OCI-LY1 (cell line): ENCODE data around the gene RAB41.
"Not testable (repeated sequence)": the region's sequence is repeated elsewhere in the genome, so short reads cannot be mapped to it uniquely, and the experiment has no call there.

Experiments
- H2AFZ ChIP-seq: fragments of 200-600 bp; sonication (generic), shearing (Covaris generic); 2 replicates; pipeline ENCODE4 v1.6.0; 2014; ENCODE audit warnings: antibody characterized with exemption, mild to moderate bottlenecking, low read length
- H3F3A ChIP-seq: fragments of 200-600 bp; sonication (generic), shearing (Covaris generic); 2 replicates; pipeline ENCODE4 v1.6.0; 2014; ENCODE audit warnings: mild to moderate bottlenecking, antibody characterized with exemption, low read length, moderate library complexity; ENCODE audit not compliant: insufficient read depth
- H3K27ac ChIP-seq: fragments of 200-600 bp; sonication (generic); 2 replicates; pipeline ENCODE4 v1.5.1; 2014; ENCODE audit warnings: low read length, mixed run types, mild to moderate bottlenecking, low read depth; ENCODE audit not compliant: poor library complexity, severe bottlenecking
- H3K27me3 ChIP-seq: fragments of 200-600 bp; sonication (generic); 2 replicates; pipeline ENCODE4 v1.6.0; 2014; ENCODE audit warnings: antibody characterized with exemption, mild to moderate bottlenecking, low read length, moderate library complexity; ENCODE audit not compliant: insufficient read depth
- H3K36me3 ChIP-seq: fragments of 200-600 bp; sonication (generic); 2 replicates; pipeline ENCODE4 v1.6.1; 2014; ENCODE audit warnings: mild to moderate bottlenecking, antibody characterized with exemption, low read length, moderate library complexity, mixed read lengths; ENCODE audit not compliant: insufficient read depth
- H3K4me1 ChIP-seq: fragments of 200-600 bp; sonication (generic); 2 replicates; pipeline ENCODE4 v1.5.1; 2014; ENCODE audit warnings: mild to moderate bottlenecking, low read length, moderate library complexity; ENCODE audit not compliant: insufficient read depth, severe bottlenecking
- H3K4me2 ChIP-seq: fragments of 200-600 bp; sonication (generic), shearing (Covaris generic); 2 replicates; pipeline ENCODE4 v1.6.1; 2014; ENCODE audit warnings: low read length
- H3K4me3 ChIP-seq: fragments of 200-600 bp; sonication (generic); 2 replicates; pipeline ENCODE4 v1.5.1; 2014; ENCODE audit warnings: low read length, low read depth, mild to moderate bottlenecking, mixed read lengths; ENCODE audit not compliant: poor library complexity, severe bottlenecking
- H3K79me2 ChIP-seq: fragments of 200-600 bp; shearing (Covaris generic); 2 replicates; pipeline ENCODE4 v1.6.1; 2016; ENCODE audit warnings: mixed run types, low read length, mixed read lengths; ENCODE audit not compliant: insufficient read depth
- H3K9ac ChIP-seq: fragments of 200-600 bp; sonication (generic), shearing (Covaris generic); 2 replicates; pipeline ENCODE4 v1.6.1; 2014; ENCODE audit warnings: mild to moderate bottlenecking, low read length, mixed read lengths
- H3K9me2 ChIP-seq: fragments of 200-600 bp; sonication (generic), shearing (Covaris generic); 2 replicates; pipeline ENCODE4 v1.6.1; 2014; ENCODE audit warnings: low read depth, mild to moderate bottlenecking, low read length, mixed read lengths
- H3K9me3 ChIP-seq: fragments of 200-600 bp; shearing (Covaris generic); 2 replicates; pipeline ENCODE4 v1.6.1; 2014; ENCODE audit warnings: low read length, mixed read lengths
- H4K20me1 ChIP-seq: fragments of 200-600 bp; sonication (generic), shearing (Covaris generic); 2 replicates; pipeline ENCODE4 v1.6.0; 2016; ENCODE audit warnings: mild to moderate bottlenecking, low read length; ENCODE audit not compliant: insufficient read depth
- EZH2 ChIP-seq: fragments of 200-600 bp; sonication (generic), shearing (Covaris generic); IDR thresholded peaks from 2 replicates; pipeline ENCODE4 v1.8.0; 2017; ENCODE audit warnings: borderline replicate concordance, mixed run types, mild to moderate bottlenecking, antibody characterized with exemption, low read length, moderate library complexity, mixed read lengths
- TF ChIP-seq, protein P1 (sequence below): fragments of 200-600 bp; sonication (generic), shearing (Covaris generic); IDR thresholded peaks from 2 replicates; pipeline ENCODE4 v1.5.1; 2017; ENCODE audit warnings: mild to moderate bottlenecking, antibody characterized with exemption, low read length, moderate library complexity, mixed read lengths

The RAB41 gene

DNA sequence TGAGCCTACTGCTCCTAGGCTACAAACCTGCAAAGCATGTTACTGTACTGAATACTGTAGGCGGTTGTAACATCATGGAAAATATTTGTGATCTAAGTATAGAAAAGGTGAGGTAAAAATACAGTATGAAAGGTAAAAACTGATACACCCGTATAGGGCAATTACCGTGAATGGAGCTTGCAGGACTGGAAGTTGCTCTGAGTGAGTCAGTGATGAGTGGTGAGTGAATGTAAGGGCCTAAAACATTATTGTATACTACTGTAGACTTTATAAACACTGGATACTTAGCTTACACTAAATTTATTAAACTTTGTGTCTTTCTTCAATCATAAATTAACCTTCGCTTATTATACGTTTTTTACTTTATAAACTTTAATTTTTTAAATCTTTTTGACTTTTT is 11.6 kb downstream of the RAB41 start:
- peaks cover 35% of the 10 kb centered on the region for H3K36me3 ChIP-seq

DNA sequence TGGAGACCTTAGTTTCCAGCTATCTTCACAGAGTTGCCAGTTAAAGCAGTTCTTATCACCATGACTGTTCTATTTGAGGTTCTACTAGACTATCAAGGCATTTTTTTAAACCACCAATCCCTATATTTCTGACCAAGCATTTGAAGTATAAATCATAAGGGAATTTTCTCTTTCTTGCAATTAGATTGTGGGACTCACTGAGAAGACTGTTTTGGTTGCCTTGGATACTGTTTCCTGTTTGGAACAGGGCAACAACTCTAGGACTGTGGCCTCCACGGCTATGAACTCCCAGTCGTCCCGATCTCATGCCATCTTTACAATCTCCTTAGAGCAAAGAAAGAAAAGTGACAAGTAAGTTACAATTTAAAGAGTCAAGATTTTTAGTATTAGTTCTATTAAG is 19.7 kb downstream of the RAB41 start:
- H3K79me2 ChIP-seq, result no peaks in the 10 kb centered on the region
- no peak overlapping the region for H3K27ac ChIP-seq
- TF ChIP-seq EZH2, result no peak
- H4K20me1 ChIP-seq, result no peaks in the 10 kb centered on the region
- no peaks in the 10 kb centered on the region for H3K9me2 ChIP-seq
- no peak overlapping the region for H3K4me2 ChIP-seq
- no peaks in the 10 kb centered on the region for H3K4me1 ChIP-seq
- no peak overlapping the region for H3K4me3 ChIP-seq
- H3K36me3 ChIP-seq, result peaks cover 64% of the 10 kb centered on the region
- no peak overlapping the region for H2AFZ ChIP-seq
- no peaks in the 10 kb centered on the region for H3K27me3 ChIP-seq
- H3K9ac ChIP-seq, result no peak overlapping the region
- H3F3A ChIP-seq, result no peaks in the 10 kb centered on the region
- H3K9me3 ChIP-seq, result no peaks in the 10 kb centered on the region

More for the DNA sequence above, 11.6 kb downstream of the RAB41 start:
- Histone ChIP-seq H3K27ac (no peak overlapping the region), H3F3A (no peaks in the 10 kb centered on the region), H3K79me2 (peaks cover 19% of the 10 kb centered on the region), H3K4me2 (no peak overlapping the region), H3K9me3 (no peaks in the 10 kb centered on the region), H2AFZ (no peak overlapping the region), H3K4me1 (peaks cover 28% of the 10 kb centered on the region), H3K4me3 (no peak overlapping the region), H4K20me1 (no peaks in the 10 kb centered on the region), H3K27me3 (no peaks in the 10 kb centered on the region), H3K9ac (no peak overlapping the region), H3K9me2 (no peaks in the 10 kb centered on the region)
- no peak for TF ChIP-seq EZH2
- TF ChIP-seq, protein P1, sequence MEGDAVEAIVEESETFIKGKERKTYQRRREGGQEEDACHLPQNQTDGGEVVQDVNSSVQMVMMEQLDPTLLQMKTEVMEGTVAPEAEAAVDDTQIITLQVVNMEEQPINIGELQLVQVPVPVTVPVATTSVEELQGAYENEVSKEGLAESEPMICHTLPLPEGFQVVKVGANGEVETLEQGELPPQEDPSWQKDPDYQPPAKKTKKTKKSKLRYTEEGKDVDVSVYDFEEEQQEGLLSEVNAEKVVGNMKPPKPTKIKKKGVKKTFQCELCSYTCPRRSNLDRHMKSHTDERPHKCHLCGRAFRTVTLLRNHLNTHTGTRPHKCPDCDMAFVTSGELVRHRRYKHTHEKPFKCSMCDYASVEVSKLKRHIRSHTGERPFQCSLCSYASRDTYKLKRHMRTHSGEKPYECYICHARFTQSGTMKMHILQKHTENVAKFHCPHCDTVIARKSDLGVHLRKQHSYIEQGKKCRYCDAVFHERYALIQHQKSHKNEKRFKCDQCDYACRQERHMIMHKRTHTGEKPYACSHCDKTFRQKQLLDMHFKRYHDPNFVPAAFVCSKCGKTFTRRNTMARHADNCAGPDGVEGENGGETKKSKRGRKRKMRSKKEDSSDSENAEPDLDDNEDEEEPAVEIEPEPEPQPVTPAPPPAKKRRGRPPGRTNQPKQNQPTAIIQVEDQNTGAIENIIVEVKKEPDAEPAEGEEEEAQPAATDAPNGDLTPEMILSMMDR, result no peak

DNA sequence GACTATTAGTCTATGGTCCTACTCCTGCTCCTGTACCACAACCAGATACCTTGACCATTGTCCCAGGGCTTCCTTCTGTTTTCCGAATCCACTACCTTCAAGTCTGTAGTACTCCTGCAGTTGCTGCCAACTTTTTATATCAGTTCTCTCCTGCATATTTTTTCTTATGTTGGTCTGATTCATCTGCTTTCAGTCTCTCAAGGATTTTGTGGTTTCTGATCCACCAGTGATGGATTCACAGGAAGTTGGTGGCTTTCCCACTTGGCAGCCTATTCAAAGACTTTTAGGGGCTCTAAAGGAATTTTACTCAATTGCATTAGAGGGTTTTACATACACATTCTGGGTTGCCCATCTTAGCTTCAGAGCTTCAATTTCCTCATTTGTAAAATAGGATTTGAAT is 31.5 kb downstream of the RAB41 start:
- Histone ChIP-seq H3K4me2 (no peak overlapping the region), H3K4me3 (no peak overlapping the region), H3K27ac (no peak overlapping the region), H3K9me2 (no peaks in the 10 kb centered on the region), H3K79me2 (no peaks in the 10 kb centered on the region), H3K9me3 (no peaks in the 10 kb centered on the region), H3F3A (no peaks in the 10 kb centered on the region), H3K27me3 (no peaks in the 10 kb centered on the region), H2AFZ (no peak overlapping the region), H4K20me1 (no peaks in the 10 kb centered on the region), H3K36me3 (peaks cover 37% of the 10 kb centered on the region), H3K4me1 (no peaks in the 10 kb centered on the region), H3K9ac (no peak overlapping the region)
- TF ChIP-seq, protein P1, result no peak
- no peak for TF ChIP-seq EZH2

DNA sequence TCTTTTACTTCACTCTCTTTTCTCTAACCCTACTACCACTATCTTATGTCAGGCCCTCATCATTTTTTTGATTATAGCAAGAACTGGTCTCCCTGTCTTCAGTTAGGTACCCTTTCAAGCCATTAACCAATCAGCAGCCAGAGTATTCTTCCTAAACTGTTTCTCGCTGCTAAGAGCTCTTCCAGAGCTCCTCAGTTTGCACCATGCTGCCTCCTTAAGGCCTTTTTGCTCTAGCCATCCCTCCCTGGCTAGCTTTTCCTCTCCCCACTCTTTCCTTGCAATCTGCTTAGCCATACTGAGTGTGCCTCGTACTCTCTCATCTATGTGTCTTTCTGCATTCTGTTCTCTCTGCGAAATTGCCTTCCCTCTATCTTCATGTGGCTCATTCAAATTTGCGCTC is 40.8 kb downstream of the RAB41 start:
- Histone ChIP-seq H3K4me1 (no peaks in the 10 kb centered on the region), H2AFZ (no peak overlapping the region), H3K4me2 (no peak overlapping the region), H3K9me3 (no peaks in the 10 kb centered on the region), H3K27me3 (no peaks in the 10 kb centered on the region), H3K9me2 (no peaks in the 10 kb centered on the region), H4K20me1 (no peaks in the 10 kb centered on the region), H3K4me3 (no peak overlapping the region), H3F3A (no peaks in the 10 kb centered on the region), H3K36me3 (0 out of 2 replicates have a peak, but pooled peaks cover 3% of the 10 kb centered on the region), H3K9ac (no peak overlapping the region), H3K27ac (no peak overlapping the region), H3K79me2 (no peaks in the 10 kb centered on the region)
- TF ChIP-seq EZH2, result no peak
- TF ChIP-seq, protein P1, result no peak

DNA sequence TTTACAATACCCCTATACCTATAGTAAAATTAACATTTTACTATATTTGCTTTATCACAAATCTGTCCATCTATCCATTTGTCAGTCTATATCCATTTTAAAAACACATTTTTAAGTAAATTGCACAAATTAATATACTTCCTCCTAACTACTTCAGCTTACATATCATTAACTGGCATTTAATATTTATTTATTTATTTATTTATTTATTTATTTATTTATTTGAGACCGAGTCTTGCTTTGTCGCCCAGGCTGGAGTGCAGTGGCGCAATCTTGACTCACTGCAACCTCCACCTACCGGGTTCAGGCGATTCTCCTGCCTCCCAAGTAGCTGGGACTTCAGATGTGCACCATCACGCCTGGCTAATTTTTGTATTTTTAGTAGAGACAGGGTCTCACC is 41.7 kb downstream of the RAB41 start:
- H4K20me1 ChIP-seq, H3K9me3 ChIP-seq, H3K27ac ChIP-seq, H3K27me3 ChIP-seq, H2AFZ ChIP-seq, H3K9ac ChIP-seq, H3K36me3 ChIP-seq, H3K4me1 ChIP-seq, H3K79me2 ChIP-seq, H3K4me3 ChIP-seq, H3K4me2 ChIP-seq, H3F3A ChIP-seq, H3K9me2 ChIP-seq: not testable (repeated sequence)
